NT2/D1 (cell line): ENCODE results near the gene CD74.

Experiments
- DNase-seq: peaks from one replicate; pipeline ENCODE4 v3.0.0-alpha.2; 2011; ENCODE audit warnings: low read depth, low spot score
- H3K27me3 ChIP-seq: 2 replicates; pipeline ENCODE4 v1.6.0; 2011; ENCODE audit warnings: mild to moderate bottlenecking; ENCODE audit not compliant: insufficient read length, insufficient read depth
- H3K36me3 ChIP-seq: 2 replicates; pipeline ENCODE4 v1.6.1; 2011; ENCODE audit warnings: mild to moderate bottlenecking, low read length, mixed read lengths; ENCODE audit not compliant: insufficient read depth, insufficient read length
- H3K4me1 ChIP-seq: 2 replicates; pipeline ENCODE4 v1.5.1; 2011; ENCODE audit not compliant: insufficient read depth, insufficient read length
- H3K4me3 ChIP-seq: 2 replicates; pipeline ENCODE4 v1.5.1; 2011; ENCODE audit warnings: low read depth; ENCODE audit not compliant: insufficient read length
- H3K9ac ChIP-seq: 2 replicates; pipeline ENCODE4 v1.6.0; 2011; ENCODE audit warnings: low read depth; ENCODE audit not compliant: insufficient read length
- H3K9me3 ChIP-seq: 2 replicates; pipeline ENCODE4 v1.5.1; 2011; ENCODE audit warnings: mild to moderate bottlenecking, low read length; ENCODE audit not compliant: insufficient read depth
- SUZ12 ChIP-seq: IDR thresholded peaks from 2 replicates; pipeline ENCODE4 v1.6.1; 2011; ENCODE audit not compliant: insufficient read length, insufficient read depth; ENCODE audit errors: extremely low read depth
- YY1 ChIP-seq: IDR thresholded peaks from 2 replicates; pipeline ENCODE4 v1.6.1; 2011; ENCODE audit not compliant: insufficient read length, insufficient read depth
- ZNF274 ChIP-seq: IDR thresholded peaks from 2 replicates; pipeline ENCODE4 v1.6.1; 2011; ENCODE audit warnings: mild to moderate bottlenecking, low read depth, low read length

Gene CD74

DNA sequence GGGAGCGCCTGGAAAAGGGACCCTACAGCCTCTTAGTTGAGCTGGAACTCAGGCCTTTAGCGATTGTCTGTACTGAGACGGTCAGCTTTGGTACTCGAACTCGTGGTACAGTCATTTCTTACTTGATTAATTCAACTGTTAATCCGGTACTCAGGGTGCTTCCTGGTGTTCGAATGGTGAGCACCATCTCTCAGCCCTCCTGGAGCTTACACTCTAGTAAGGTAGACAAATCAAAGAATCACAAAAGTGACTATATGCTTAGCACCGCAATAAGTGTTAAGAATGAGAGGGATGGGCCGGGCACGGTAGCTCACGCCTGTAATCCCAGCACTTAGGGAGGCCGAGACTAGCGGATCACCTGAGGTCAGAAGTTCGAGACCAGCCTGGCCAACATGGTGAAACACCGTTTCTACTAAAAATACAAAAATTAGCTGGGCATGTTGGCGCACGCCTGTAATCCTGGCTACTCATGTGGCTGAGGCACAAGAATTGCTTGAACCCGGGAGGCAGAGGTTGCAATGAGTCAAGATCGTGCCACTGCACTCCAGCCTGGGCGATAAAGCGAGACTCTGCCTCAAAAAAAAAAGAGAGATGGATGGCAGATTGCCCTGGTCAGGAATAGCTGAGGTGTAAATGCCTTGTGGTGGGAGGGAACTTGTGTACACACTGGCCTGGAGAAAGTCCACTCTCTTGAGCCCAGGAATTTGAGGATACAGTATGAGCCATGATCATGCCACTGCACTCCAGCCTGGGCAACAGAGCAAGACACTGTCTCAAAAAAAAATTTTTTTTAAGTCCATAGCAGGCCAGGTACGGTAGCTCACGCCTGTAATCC lies 54.2 kb downstream of the CD74 start:
- Histone ChIP-seq H3K4me3 (peak overlapping the region; percentile 91), H3K4me1 (peaks cover 4% of the 10 kb centered on the region), H3K9ac (peak overlapping the region; percentile 93), H3K27me3 (no peaks in the 10 kb centered on the region), H3K36me3 (peaks cover 50% of the 10 kb centered on the region), H3K9me3 (no peaks in the 10 kb centered on the region)
- no peak for DNase-seq
- no peak for TF ChIP-seq YY1
- TF ChIP-seq ZNF274: no peak
- TF ChIP-seq SUZ12: no peak

- Histone ChIP-seq H3K27me3 (no peaks in the 10 kb centered on the region), H3K4me3 (peak within 1 kb of the TSS; percentile 91), H3K36me3 (peaks cover 41% of the 10 kb centered on the region), H3K9ac (peak within 1 kb of the TSS; percentile 93), H3K4me1 (peaks cover 4% of the 10 kb centered on the region), H3K9me3 (no peaks in the 10 kb centered on the region)
- peak; percentile 91 for DNase-seq
- no peak for TF ChIP-seq ZNF274
- no peak for TF ChIP-seq YY1
- TF ChIP-seq SUZ12: no peak
These were observed 55.1 kb downstream of the CD74 start, which contains the start of gene TCOF1 for GRCh38 chr5:150357326-150358260. TCOF1 (plus strand) TSS chr5:150357697; CDS start chr5:150357747, 50 bp downstream.

- Histone ChIP-seq H3K4me3 (no peak overlapping the region), H3K4me1 (peaks cover 3% of the 10 kb centered on the region), H3K36me3 (peaks cover 32% of the 10 kb centered on the region), H3K27me3 (no peaks in the 10 kb centered on the region), H3K9me3 (no peaks in the 10 kb centered on the region), H3K9ac (peak overlapping the region; percentile 56)
- no peak for DNase-seq
- TF ChIP-seq ZNF274: no peak
These were observed 56.0 kb downstream of the CD74 start for GRCh38 chr5:150356575-150357294.

DNA sequence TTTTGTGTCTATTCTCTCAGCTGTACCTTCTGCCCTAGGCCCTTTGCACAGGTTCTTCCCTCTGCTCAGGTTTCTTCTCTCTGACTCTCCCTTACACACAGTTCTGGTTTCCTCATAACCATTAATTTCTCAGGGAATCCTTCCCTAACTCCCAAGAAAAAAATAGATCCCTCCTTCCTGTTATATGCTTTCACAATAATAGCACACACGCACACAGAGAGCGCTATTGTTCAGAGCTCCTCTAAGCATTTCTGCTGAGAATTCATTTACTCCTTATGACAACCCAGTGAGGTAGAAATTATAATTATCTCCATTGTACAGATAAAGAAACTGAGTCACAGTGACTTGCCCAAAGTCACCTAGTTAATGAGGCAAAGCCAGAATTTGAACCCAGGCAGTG lies 56.9 kb downstream of the CD74 start:
- DNase-seq: no peak
- Histone ChIP-seq H3K4me3 (no peak overlapping the region), H3K27me3 (no peaks in the 10 kb centered on the region), H3K36me3 (peaks cover 23% of the 10 kb centered on the region), H3K9me3 (no peaks in the 10 kb centered on the region), H3K9ac (no peak overlapping the region), H3K4me1 (peaks cover 4% of the 10 kb centered on the region)
- TF ChIP-seq ZNF274 (no peak), YY1 (no peak), SUZ12 (no peak)

- no peak for DNase-seq
- Histone ChIP-seq H3K9me3 (no peaks in the 10 kb centered on the region), H3K27me3 (no peaks in the 10 kb centered on the region), H3K4me3 (no peak overlapping the region), H3K36me3 (no peaks in the 10 kb centered on the region), H3K9ac (no peak overlapping the region), H3K4me1 (peaks cover 4% of the 10 kb centered on the region)
- no peak for TF ChIP-seq ZNF274
- no peak for TF ChIP-seq YY1
- TF ChIP-seq SUZ12: no peak
These were observed 59.6 kb downstream of the CD74 start for GRCh38 chr5:150353032-150353675.

DNA sequence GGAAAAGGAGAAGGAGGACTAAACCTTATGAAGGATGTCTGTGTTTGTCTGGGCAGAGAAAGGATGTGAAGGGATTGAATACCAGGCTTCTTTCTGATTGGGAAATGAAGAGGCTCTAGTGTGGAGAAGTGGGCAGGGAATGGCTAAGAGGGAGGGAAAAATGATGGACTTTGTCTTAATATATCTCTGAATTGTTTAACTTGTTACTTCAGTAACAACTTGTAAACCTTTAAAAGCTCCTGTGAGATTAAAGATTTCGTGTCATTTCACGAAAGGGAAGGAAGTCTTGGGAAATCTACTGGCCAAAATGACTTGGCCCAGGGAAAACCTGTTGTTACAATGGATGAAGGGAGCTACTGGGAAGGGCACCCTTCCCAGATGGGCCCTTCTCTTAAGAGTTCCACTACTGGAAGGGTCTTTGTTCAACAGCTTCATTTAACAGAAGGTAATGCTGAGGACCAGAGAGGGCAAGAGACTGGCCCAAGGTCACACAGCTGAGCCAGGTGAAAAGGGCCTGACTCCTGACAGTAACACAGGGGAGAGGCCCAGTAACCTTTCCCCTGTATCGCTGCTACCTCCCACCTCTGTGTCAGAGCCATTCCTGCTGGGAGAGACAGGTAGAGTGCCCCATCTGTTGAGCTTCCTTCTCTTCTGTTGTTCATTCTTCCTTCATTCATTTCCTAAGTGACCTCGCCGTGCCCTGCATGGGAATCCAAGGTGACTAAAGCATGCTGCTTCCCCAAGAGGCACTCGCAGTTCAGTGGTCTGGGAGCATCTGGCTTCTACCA lies 60.3 kb downstream of the CD74 start:
- H3K4me1 ChIP-seq: peaks cover 4% of the 10 kb centered on the region
- H3K9ac ChIP-seq: no peak overlapping the region
- no peak overlapping the region for H3K4me3 ChIP-seq
- TF ChIP-seq SUZ12 (no peak), ZNF274 (no peak), YY1 (no peak)
- no peak for DNase-seq
- no peaks in the 10 kb centered on the region for H3K9me3 ChIP-seq
- H3K27me3 ChIP-seq: no peaks in the 10 kb centered on the region
- no peaks in the 10 kb centered on the region for H3K36me3 ChIP-seq
